Natural killer cell treated with Interleukin-12 subunit alpha and Interleukin-12 subunit beta and Interleukin-15 and Interleukin-18, amount 100 ng/mL, for 72 hours (primary cell): ENCODE results near the gene HSPA4L. TPM values are rescaled to one million over a fixed set of nuclear protein-coding genes. Genes with fewer than 3 reads are reported as not detected.

ENCODE experiments used
- ATAC-seq, 2 donors: fragments of 150-1000 bp; cut with Tn5 transposase in 1 of 2; sonication (Bioruptor Pico), chemical (Tn5 transposase) in 1 of 2; 2 replicates each; pipeline ENCODE4 v1.10.0; 2021
- DNase-seq: peaks from one replicate; pipeline ENCODE4 v3.0.0; 2022; ENCODE audit warnings: low spot score
- H3K27ac Mint-ChIP-seq, 2 donors: 1 replicate in 1 of 2; 2 replicates in 1 of 2; pipeline ENCODE4 v1.8.0; 2022; ENCODE audit warnings: mixed read lengths in 2 of 2, mild to moderate bottlenecking in 1 of 2, moderate library complexity in 1 of 2
- H3K27me3 Mint-ChIP-seq, 2 donors: 1 replicate in 1 of 2; 2 replicates in 1 of 2; pipeline ENCODE4 v1.8.0; 2022; ENCODE audit warnings: mixed read lengths in 2 of 2
- H3K36me3 Mint-ChIP-seq: one replicate; pipeline ENCODE4 v1.8.0; 2022; ENCODE audit warnings: mixed read lengths
- H3K4me1 Mint-ChIP-seq, 2 donors: 1 replicate in 1 of 2; 2 replicates in 1 of 2; pipeline ENCODE4 v1.8.0; 2022; ENCODE audit warnings: low read depth in 2 of 2, mixed read lengths in 2 of 2, mild to moderate bottlenecking in 1 of 2
- H3K4me3 Mint-ChIP-seq: one replicate; pipeline ENCODE4 v1.8.0; 2022; ENCODE audit warnings: mixed read lengths
- H3K9me3 Mint-ChIP-seq: 2 replicates; pipeline ENCODE4 v1.8.0; 2022; ENCODE audit warnings: mixed read lengths
- total RNA-seq, 2 donors: library from RNA; stranded (reverse); gene quantifications; one replicate each; pipeline ENCODE4 v1.2.3, GENCODE V29; 2022

The HSPA4L gene
- 10 to 100 TPM; 10.4 to 10.5 TPM for total RNA-seq

DNA sequence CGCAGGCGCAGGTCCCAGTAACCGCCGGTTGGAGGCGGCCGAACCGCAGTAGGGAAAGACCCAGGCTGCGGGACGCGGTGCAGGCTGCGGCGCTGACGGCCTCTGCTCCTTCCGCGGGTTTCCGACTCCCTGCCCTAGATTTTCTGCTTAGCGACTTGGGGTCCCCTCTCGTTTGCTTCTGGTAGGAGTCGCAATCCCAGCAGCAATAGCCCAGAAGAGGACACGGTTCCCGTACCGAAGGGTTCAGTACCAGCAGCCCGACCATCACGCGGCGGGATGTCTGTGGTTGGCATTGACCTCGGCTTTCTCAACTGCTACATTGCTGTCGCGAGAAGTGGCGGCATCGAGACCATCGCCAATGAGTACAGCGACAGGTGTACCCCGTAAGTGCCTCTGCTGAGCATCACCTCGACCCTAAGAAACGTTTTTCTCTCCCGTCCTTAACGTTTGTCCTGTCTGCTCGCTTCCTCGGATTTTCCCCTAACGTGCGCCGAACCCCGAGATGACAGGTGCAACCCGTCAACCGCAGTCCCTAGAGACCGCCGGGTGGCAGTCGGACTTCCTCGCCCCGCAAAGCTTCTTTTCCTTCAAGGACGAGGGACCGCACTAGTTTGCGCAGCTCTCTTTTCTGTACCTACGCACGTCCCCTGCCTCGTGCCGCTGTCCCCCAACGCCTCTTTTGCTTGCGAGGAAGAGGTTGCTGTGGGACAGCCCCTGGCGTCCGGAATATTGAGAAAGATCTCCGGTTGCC lies at the start of gene HSPA4L:
HSPA4L (plus strand) TSS at position 48 of the 751 bp plus-strand sequence; CDS start at position 277, 229 bp downstream.
- ATAC-seq (peak; percentile 74 to 88), DNase-seq (peak; percentile 78)
- H3K4me1 Mint-ChIP-seq = peaks cover 31% of the 10 kb centered on the region in 2 donors
- peak within 1 kb of the TSS; percentile 88 for H3K4me3 Mint-ChIP-seq
- H3K27ac Mint-ChIP-seq = peak within 1 kb of the TSS; percentile 95 to 98
- peaks cover 12 to 48% of the 10 kb centered on the region in 2 donors for H3K27me3 Mint-ChIP-seq
- peaks cover 4% of the 10 kb centered on the region for H3K9me3 Mint-ChIP-seq
- H3K36me3 Mint-ChIP-seq = peaks cover 23% of the 10 kb centered on the region

DNA sequence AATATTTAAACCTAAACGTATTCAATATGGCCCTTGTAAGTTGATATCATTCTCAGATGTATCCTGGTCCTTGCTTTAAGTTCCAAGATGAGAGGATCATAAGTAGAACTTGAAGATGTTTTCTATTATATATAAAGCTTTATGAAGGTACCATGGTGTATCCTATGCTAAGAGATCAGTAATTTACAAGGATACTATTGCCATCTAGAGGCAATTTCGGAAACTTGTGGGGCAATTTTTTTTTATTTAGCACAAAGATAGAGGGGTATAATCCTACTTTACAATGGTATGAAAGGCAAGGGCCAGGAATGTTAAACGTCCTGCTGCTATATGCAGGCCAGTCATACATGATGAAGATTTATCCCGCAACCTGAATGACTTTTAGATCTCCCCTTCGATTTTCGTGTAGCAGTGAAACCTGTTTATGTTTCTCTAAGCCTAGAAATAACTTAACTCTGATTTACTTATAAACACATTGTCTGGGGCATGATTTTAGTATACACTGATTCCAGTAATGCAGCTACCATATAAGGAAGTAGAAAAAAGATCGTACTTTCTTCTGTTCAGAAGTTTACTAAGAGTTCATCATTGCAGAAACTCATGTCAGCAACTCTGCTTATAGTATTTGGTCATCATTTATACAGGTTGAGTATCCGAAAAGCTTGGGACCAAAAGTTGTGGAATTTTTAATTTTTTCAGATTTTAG lies 49.3 kb upstream of the HSPA4L start:
- H3K36me3 Mint-ChIP-seq = no peaks in the 10 kb centered on the region
- no peak overlapping the region for H3K4me3 Mint-ChIP-seq
- no peaks in the 10 kb centered on the region for H3K9me3 Mint-ChIP-seq
- H3K27ac Mint-ChIP-seq = no peak overlapping the region
- ATAC-seq (no peak), DNase-seq (no peak)
- no peaks in the 10 kb centered on the region for H3K27me3 Mint-ChIP-seq
- no peaks in the 10 kb centered on the region for H3K4me1 Mint-ChIP-seq

DNA sequence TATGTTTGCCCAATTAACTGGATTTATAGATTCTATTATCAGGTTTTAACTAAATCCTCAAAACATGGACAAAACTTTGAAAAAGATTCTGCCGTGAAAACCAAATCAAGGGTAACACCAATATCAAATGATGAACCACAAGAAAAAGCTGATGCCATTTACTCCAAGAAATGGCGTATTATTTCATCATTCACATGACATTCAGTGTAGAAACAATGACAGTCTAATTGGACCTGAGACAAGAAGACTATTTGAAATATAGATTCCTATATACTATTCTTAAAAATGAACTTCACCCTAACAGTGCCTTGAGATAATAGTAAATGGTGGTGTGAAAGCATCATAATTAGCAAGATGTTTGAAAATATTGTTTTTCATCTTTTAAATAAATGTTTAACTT lies 47.1 kb upstream of the HSPA4L start:
- Mint-ChIP-seq H3K4me1 (no peaks in the 10 kb centered on the region), H3K36me3 (no peaks in the 10 kb centered on the region), H3K27me3 (no peaks in the 10 kb centered on the region), H3K4me3 (no peak overlapping the region), H3K27ac (no peak overlapping the region), H3K9me3 (peaks cover 4% of the 10 kb centered on the region)
- ATAC-seq = no peak
- no peak for DNase-seq

DNA sequence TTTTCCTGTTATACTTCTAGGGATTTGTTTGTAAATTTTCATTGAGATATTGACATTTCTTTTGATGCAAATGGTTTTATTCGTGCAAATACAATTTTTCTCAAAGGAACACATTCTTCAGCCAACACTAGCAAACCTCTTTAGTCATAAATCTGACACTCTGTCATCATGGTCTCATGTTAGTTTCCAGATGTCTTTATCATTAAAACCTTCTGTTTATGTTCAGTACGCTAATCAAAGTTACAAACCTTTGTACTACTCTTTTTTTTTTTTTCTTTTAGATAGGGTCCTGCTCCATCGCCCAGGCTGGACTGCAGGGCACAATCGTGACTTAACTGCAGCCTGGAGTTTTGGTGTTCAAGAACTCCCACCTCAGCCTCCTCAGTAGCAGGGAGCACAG lies 44.8 kb upstream of the HSPA4L start:
- no peak for ATAC-seq
- Mint-ChIP-seq H3K27me3 (no peaks in the 10 kb centered on the region), H3K27ac (no peak overlapping the region), H3K36me3 (peaks cover 4% of the 10 kb centered on the region), H3K9me3 (peaks cover 7% of the 10 kb centered on the region), H3K4me1 (no peaks in the 10 kb centered on the region), H3K4me3 (no peak overlapping the region)
- no peak for DNase-seq

DNA sequence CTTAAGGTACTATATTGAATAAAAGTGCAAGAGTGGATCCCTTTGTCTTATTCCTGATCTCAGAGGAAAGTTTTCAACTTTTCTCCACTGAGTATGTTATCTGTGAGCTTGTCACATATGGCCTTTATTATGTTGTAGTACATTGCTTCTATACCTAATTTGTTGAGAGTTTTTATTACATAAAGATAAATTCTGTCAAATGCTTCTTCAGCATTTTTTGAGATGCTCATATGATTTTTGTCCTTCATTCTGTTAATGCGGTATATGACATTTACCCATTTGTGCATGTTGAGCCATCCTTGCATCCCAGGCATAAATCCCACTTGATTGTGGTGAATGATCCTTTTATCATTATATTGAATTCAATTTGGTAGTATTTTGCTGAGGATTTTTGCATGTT lies 40.9 kb upstream of the HSPA4L start:
- H3K27ac Mint-ChIP-seq = no peak overlapping the region
- peaks cover 8% of the 10 kb centered on the region for H3K36me3 Mint-ChIP-seq
- no peaks in the 10 kb centered on the region for H3K4me1 Mint-ChIP-seq
- DNase-seq = no peak
- H3K27me3 Mint-ChIP-seq = no peaks in the 10 kb centered on the region
- H3K9me3 Mint-ChIP-seq = peaks cover 9% of the 10 kb centered on the region
- H3K4me3 Mint-ChIP-seq = no peak overlapping the region
- ATAC-seq = no peak

DNA sequence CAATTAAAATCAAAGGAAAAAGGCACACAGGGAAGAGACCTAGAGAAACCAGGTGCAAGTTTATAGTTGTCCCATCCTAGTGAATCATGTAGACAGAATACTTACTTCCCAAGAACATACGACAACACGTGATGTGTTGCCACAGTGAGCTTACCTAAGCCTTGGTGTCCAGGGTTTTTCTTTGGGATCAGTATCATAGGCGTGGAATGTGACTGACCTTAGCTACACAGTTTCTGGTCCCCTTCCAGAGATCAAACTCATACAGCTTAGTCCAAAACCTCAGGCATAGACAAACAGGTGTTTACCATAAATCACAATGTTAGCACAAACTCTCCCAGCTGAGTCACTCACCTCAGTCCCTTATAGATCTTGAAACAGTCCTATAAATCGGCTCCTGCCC lies 34.2 kb upstream of the HSPA4L start:
- Mint-ChIP-seq H3K4me3 (no peak overlapping the region), H3K27ac (no peak overlapping the region), H3K9me3 (peaks cover 6% of the 10 kb centered on the region), H3K36me3 (peaks cover 7% of the 10 kb centered on the region), H3K27me3 (peaks cover 0 to 7% of the 10 kb centered on the region in 2 donors), H3K4me1 (no peaks in the 10 kb centered on the region)
- DNase-seq (no peak), ATAC-seq (no peak)

DNA sequence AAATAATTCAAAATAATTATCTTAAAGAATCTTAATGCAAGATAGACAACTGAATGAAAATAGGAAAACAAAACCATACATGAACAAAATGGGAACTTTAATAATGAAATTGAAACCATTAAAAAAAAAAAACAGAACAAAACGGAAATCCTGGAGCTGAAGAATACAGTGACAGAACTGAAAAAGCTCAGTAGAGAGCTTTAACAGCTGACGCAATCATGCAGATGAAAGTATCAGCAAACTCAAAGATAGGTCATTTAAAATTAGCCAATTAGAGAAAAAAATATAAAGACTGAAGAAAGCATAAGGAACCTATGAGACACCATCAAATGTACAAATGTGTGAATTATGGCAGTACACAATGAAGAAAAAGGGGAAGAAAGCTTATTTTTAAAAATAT lies 33.2 kb upstream of the HSPA4L start:
- DNase-seq (no peak), ATAC-seq (no peak)
- no peak overlapping the region for H3K27ac Mint-ChIP-seq
- H3K27me3 Mint-ChIP-seq = peaks cover 0 to 7% of the 10 kb centered on the region in 2 donors
- H3K4me1 Mint-ChIP-seq = no peaks in the 10 kb centered on the region
- H3K36me3 Mint-ChIP-seq = peaks cover 7% of the 10 kb centered on the region
- peaks cover 11% of the 10 kb centered on the region for H3K9me3 Mint-ChIP-seq
- no peak overlapping the region for H3K4me3 Mint-ChIP-seq

DNA sequence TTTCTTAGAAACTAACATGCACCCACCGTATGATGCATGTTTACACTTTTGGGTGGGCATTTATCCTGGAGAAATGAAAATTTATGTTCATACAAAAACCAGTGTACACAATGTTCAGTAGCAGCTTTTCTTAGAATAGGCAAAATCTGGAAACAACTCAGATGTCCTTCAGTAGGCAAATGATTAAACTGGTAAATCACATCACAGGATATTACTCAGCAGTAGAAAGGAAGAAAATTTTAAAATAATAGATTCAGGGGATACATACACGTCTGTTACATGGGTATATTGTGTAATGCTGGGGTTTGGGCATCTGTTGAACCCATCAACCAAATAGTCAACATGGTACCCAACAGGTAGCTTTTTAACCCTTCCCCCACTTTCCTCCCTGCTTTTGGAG lies 25.2 kb upstream of the HSPA4L start:
- ATAC-seq (no peak), DNase-seq (no peak)
- H3K27me3 Mint-ChIP-seq = peaks cover 0 to 4% of the 10 kb centered on the region in 2 donors
- no peak overlapping the region for H3K4me3 Mint-ChIP-seq
- H3K36me3 Mint-ChIP-seq = no peaks in the 10 kb centered on the region
- no peaks in the 10 kb centered on the region for H3K4me1 Mint-ChIP-seq
- H3K27ac Mint-ChIP-seq = no peak overlapping the region
- H3K9me3 Mint-ChIP-seq = peaks cover 17% of the 10 kb centered on the region

DNA sequence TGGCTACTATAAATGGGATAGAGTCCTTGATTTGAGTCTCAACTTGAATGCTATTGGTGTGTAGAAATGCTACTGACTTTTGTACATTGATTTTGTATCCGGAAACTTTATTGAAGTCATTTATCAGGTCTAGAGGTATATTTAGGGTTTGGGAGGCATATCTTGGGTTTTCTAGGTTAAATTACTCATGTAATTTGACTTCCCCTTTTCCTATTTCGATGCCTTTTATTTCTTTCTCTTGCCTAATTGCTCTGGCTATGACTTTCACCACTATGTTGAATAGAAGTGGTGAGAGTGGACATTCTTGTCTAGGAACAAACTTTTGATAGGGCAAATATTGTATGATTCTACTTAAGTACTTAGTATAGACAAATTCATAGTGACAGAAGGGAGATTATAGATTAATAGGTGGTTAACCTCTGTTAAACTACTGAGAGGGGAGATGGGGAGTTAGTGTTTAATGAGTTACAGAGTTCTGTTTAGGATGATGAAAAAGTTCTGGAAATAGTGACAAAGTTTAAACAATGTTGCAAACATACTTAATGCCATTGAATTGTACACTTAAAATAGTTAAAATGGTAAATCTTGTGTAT lies 22.8 kb upstream of the HSPA4L start:
- peaks cover 0 to 3% of the 10 kb centered on the region in 2 donors for H3K4me1 Mint-ChIP-seq
- H3K27ac Mint-ChIP-seq = no peak overlapping the region
- no peak for DNase-seq
- peaks cover 0 to 4% of the 10 kb centered on the region in 2 donors for H3K27me3 Mint-ChIP-seq
- H3K36me3 Mint-ChIP-seq = no peaks in the 10 kb centered on the region
- peaks cover 10% of the 10 kb centered on the region for H3K9me3 Mint-ChIP-seq
- no peak for ATAC-seq
- no peak overlapping the region for H3K4me3 Mint-ChIP-seq

DNA sequence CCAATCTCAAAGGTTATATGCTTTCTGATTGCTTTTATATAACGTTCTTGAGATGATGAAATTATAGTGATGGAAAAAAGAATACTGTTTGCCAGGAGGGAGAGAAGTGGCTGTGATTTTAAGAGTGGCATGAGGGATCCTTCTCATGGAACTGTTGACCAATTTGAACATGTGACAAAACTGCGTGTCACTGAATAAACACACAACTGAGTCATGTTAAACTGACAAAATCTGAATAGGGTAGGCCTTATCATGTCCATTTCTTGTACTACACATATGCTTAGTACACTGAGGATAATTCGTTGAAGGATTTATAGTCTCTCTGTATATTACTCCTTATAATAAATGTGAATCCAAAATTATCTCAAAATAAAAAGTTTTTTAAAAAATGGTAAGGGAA lies 22.2 kb upstream of the HSPA4L start:
- no peak overlapping the region for H3K27ac Mint-ChIP-seq
- no peaks in the 10 kb centered on the region for H3K36me3 Mint-ChIP-seq
- peaks cover 10% of the 10 kb centered on the region for H3K9me3 Mint-ChIP-seq
- peaks cover 0 to 3% of the 10 kb centered on the region in 2 donors for H3K4me1 Mint-ChIP-seq
- peaks cover under 1 to 4% of the 10 kb centered on the region in 2 donors for H3K27me3 Mint-ChIP-seq
- ATAC-seq (no peak), DNase-seq (no peak)
- H3K4me3 Mint-ChIP-seq = no peak overlapping the region

DNA sequence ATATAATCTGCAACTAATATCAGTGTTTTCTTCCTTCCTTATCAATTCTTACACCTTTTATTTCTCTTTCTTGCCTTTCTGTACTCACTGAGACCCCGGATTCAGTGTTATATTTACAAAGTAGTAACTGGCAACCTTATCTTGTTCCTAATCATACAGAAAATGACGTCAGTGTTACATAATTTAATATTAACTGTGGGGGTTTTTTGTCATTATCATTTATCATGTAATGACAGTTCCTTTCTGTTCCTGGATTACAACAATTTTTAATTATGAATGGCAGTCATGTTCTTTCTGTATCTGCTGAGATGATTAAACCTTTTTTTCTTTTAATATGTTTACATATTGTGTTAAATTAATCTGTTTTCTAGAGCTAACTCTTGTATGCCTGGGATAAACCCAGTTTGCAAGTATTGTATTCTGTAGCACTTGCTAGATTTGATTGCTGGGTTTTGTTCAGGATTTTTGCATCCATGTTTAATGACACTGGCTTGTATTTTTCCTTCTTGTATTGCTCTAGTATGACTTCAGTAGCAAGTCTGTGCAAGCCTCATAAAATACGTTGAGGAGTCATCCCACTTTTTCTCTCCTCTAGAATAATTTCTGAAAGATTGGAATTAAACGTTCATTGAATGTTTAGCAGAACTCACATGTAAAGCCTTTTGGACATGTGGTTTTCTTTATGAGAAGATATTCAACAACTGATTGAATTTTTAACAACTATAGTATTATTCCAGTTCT lies 10.4 kb upstream of the HSPA4L start:
- DNase-seq = no peak

DNA sequence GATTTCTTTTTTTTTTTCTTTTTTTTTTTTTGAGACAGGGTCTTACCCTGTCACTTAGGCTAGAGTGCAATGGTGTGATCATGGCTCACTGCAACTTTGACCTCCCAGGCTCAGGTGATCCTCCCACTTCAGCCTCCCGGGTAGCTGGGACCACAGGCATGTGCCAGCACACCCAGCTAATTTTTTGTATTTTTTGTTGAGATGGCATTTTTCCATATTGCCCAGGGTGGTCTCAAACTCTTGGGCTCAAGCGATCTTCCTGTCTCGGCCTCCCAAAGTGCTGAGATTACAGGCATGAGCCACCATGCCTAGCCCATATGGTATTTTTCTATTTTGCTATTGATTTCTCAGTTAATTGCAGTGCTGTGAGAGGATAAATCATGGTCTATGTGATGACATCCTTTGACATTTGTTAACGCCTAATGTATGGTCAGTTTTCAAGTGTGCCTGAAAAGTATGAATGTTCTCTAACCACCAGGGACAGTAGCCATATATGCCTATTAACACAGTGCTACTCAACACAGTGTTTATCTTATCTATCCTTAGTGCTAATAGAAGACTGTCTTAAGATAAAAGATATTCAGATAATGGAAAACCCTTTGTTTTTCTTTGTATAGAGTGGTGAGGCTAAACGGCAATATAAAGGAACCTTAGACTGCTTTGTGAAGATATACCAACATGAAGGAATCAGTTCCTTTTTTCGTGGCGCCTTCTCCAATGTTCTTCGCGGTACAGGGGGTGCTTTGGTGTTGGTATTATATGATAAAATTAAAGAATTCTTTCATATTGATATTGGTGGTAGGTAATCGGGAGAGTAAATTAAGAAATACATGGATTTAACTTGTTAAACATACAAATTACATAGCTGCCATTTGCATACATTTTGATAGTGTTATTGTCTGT lies 9.1 kb upstream of the HSPA4L start:
- peaks cover 6 to 22% of the 10 kb centered on the region in 2 donors for H3K27me3 Mint-ChIP-seq
- H3K9me3 Mint-ChIP-seq = peaks cover 3% of the 10 kb centered on the region
- DNase-seq = no peak
- H3K4me3 Mint-ChIP-seq = no peak overlapping the region
- no peak overlapping the region for H3K27ac Mint-ChIP-seq
- H3K36me3 Mint-ChIP-seq = no peaks in the 10 kb centered on the region
- peaks cover 0 to 6% of the 10 kb centered on the region in 2 donors for H3K4me1 Mint-ChIP-seq
- no peak for ATAC-seq

More for the DNA sequence above, 10.4 kb upstream of the HSPA4L start:
- Mint-ChIP-seq H3K36me3 (no peaks in the 10 kb centered on the region), H3K4me3 (no peak overlapping the region), H3K4me1 (peaks cover 0 to 6% of the 10 kb centered on the region in 2 donors), H3K9me3 (peaks cover 3% of the 10 kb centered on the region), H3K27me3 (peaks cover 6 to 9% of the 10 kb centered on the region in 2 donors), H3K27ac (no peak overlapping the region)
- ATAC-seq = no peak

DNA sequence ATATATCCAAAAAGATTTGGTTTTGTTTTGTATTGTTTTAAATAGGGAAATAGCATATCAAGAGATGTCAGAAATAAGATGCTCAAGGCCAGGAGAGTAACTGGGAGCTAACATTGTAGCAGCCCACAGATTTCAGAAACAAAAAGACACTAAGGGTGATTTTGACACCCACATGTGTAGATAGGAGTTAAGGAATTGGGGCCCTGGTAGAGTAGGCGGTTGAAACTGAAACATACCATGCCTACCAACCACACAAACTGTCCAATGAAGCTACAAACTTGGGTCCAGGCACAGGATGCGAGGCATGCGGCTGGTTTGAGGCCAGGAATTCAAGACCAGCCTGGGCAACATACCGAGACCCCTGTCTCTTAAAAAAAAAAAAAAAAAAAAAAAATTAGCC lies 6.3 kb upstream of the HSPA4L start:
- Mint-ChIP-seq H3K27me3 (peaks cover 14 to 38% of the 10 kb centered on the region in 2 donors), H3K4me3 (no peak overlapping the region), H3K9me3 (peaks cover 4% of the 10 kb centered on the region), H3K36me3 (peaks cover 9% of the 10 kb centered on the region), H3K27ac (no peak overlapping the region), H3K4me1 (peaks cover 10 to 11% of the 10 kb centered on the region in 2 donors)
- DNase-seq = no peak
- no peak for ATAC-seq
